WERI-Rb-1 (cell line): ENCODE results near the gene ZC3H14.
"Not testable (repeated sequence)": the region's sequence is repeated elsewhere in the genome, so short reads cannot be mapped to it uniquely, and the experiment has no call there.

Experiments
- DNase-seq: peaks from one replicate; pipeline ENCODE4 v3.0.0-alpha.2; 2020
- H3K27ac ChIP-seq: fragments of 250-450 bp; sonication (Bioruptor Pico); 2 replicates; pipeline ENCODE4 v1.5.1; 2020; ENCODE audit warnings: mild to moderate bottlenecking, moderate library complexity
- H3K27me3 ChIP-seq: fragments of 250-450 bp; sonication (Bioruptor Pico); 2 replicates; pipeline ENCODE4 v1.5.1; 2021; ENCODE audit warnings: mild to moderate bottlenecking, low read depth, moderate library complexity; ENCODE audit not compliant: insufficient read depth, severe bottlenecking
- H3K36me3 ChIP-seq: fragments of 250-450 bp; sonication (Bioruptor Pico); 2 replicates; pipeline ENCODE4 v1.5.1; 2020; ENCODE audit warnings: mild to moderate bottlenecking, moderate library complexity
- H3K4me3 ChIP-seq: 2 replicates; pipeline ENCODE4 v1.5.1; 2011; ENCODE audit warnings: low read depth, mild to moderate bottlenecking, control low read depth, low read length
- H3K9me3 ChIP-seq: fragments of 250-450 bp; sonication (Bioruptor Pico); 2 replicates; pipeline ENCODE4 v1.5.1; 2021; ENCODE audit warnings: mild to moderate bottlenecking, moderate library complexity; ENCODE audit not compliant: severe bottlenecking
- TF ChIP-seq, protein P1 (sequence below): IDR thresholded peaks from 2 replicates; pipeline ENCODE4 v1.5.1; 2011; ENCODE audit warnings: low read depth, mild to moderate bottlenecking, control low read depth, inconsistent platforms, low read length

ZC3H14 gene

DNA sequence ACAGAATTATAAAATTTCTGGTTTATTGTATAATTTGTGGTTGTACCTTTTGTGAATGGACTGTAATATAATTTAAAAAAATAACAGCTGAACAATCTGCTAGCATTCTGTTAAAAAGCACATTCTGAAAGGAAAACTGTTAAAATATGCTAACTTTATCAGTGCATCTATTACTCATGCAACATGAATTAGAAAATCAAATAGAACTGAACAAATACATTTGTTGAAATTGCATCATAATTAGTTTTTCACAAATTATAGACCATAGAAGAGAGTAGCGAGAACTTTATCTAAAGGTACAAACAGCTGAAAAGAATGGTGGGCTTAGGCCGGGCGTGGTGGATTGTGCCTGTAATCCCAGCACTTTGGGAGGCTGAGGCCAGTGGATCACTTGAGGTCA, 41.0 kb upstream of the ZC3H14 start:
- H3K9me3 ChIP-seq = no peaks in the 10 kb centered on the region
- H3K4me3 ChIP-seq = no peak overlapping the region
- DNase-seq = no peak
- H3K27ac ChIP-seq = no peak overlapping the region
- TF ChIP-seq, protein P1, sequence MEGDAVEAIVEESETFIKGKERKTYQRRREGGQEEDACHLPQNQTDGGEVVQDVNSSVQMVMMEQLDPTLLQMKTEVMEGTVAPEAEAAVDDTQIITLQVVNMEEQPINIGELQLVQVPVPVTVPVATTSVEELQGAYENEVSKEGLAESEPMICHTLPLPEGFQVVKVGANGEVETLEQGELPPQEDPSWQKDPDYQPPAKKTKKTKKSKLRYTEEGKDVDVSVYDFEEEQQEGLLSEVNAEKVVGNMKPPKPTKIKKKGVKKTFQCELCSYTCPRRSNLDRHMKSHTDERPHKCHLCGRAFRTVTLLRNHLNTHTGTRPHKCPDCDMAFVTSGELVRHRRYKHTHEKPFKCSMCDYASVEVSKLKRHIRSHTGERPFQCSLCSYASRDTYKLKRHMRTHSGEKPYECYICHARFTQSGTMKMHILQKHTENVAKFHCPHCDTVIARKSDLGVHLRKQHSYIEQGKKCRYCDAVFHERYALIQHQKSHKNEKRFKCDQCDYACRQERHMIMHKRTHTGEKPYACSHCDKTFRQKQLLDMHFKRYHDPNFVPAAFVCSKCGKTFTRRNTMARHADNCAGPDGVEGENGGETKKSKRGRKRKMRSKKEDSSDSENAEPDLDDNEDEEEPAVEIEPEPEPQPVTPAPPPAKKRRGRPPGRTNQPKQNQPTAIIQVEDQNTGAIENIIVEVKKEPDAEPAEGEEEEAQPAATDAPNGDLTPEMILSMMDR = no peak
- no peaks in the 10 kb centered on the region for H3K27me3 ChIP-seq
- 0 out of 2 replicates have a peak, but pooled peaks cover 2% of the 10 kb centered on the region for H3K36me3 ChIP-seq

DNA sequence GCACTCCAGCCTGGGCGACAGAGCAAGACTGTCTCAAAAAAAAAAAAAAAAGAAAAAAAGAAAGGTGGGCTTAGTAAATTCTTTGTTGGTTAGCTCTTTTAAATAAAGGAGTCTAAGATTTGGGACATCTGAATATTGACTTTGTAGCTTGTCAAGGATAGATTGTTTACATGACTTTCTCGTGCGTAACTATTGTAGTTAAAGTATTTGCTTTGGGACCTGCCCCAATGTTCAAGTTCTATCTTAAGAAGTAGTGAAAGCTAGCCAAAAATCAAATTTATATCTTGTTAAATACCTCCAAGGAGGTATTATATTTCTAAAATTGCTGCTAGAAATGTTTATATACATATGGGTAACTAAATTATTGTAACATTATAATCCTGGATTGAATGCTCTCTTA, 40.4 kb upstream of the ZC3H14 start:
- no peaks in the 10 kb centered on the region for H3K27me3 ChIP-seq
- no peak overlapping the region for H3K27ac ChIP-seq
- 0 out of 2 replicates have a peak, but pooled peaks cover 2% of the 10 kb centered on the region for H3K36me3 ChIP-seq
- no peak overlapping the region for H3K4me3 ChIP-seq
- H3K9me3 ChIP-seq = no peaks in the 10 kb centered on the region
- TF ChIP-seq, protein P1 = no peak
- no peak for DNase-seq

DNA sequence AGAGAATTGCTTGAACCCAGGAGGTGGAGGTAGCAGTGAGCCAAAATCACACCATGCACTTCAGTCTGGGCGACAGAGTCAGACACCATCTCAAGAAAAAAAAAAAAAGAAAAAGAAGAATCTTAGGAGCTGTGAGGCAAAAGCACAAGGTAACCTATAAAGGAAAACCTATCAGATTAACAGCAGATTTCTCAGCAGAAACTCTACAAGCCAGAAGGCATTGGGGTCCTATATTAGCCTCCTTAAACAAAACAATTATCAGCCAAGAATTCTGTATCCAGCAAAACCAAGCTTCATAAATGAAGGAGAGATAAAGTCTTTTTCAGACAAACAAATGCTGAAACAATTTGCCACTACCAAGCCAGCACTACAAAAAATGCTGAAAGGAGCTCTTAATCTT, 32.9 kb upstream of the ZC3H14 start:
- not testable (repeated sequence) for DNase-seq, H3K27ac ChIP-seq, H3K36me3 ChIP-seq, H3K4me3 ChIP-seq, H3K27me3 ChIP-seq, H3K9me3 ChIP-seq

DNA sequence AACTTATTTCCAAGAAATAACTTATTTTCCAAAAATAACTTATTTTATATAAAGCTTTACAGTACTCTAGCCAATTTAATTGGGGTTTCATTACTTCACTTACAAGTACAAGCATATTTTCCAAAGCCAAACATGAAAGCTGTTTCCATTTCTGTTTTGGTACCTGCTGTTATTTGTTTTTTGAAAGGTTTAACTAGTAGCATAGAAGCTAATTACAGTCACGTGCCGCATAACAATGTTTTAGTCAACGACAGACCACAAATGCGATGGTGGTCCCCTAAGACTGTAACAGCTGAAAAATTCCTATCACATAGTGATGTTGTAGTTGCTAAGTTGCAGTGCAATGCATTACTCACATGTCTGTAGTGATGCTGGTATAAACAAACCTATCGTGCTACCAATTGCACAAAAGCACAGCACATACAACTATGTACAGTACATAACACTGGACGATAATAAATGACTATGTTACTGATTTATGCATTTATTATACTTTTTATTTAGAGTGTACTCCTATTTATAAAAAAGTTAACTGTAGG, 29.7 kb upstream of the ZC3H14 start:
- TF ChIP-seq, protein P1 = no peak
- no peak overlapping the region for H3K27ac ChIP-seq
- H3K4me3 ChIP-seq = no peak overlapping the region
- H3K9me3 ChIP-seq = no peaks in the 10 kb centered on the region
- H3K36me3 ChIP-seq = peaks cover 15% of the 10 kb centered on the region
- no peaks in the 10 kb centered on the region for H3K27me3 ChIP-seq
- DNase-seq = no peak

DNA sequence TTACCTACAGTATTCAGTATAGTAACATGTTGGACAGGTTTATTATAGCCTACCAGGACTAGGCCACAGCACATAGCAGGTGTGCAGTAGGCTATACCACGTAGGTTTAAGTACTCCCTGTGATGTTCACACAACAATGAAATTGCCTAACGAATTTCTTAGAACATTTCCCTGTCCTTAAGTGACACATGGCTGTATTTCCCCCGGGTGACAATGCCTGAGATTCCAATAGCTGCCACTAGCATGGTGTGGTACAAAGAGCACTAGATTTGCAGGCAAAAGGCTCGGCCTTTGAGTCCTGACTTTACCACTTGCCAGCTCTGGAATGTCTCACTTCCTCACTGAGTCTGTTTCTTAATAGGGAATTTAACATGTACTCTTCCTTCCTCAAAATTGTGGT, 27.7 kb upstream of the ZC3H14 start:
- Histone ChIP-seq H3K36me3 (peaks cover 28% of the 10 kb centered on the region), H3K4me3 (no peak overlapping the region), H3K27me3 (no peaks in the 10 kb centered on the region), H3K9me3 (no peaks in the 10 kb centered on the region), H3K27ac (no peak overlapping the region)
- no peak for DNase-seq
- TF ChIP-seq, protein P1 = no peak; the same call in 1 of the 2 replicates

DNA sequence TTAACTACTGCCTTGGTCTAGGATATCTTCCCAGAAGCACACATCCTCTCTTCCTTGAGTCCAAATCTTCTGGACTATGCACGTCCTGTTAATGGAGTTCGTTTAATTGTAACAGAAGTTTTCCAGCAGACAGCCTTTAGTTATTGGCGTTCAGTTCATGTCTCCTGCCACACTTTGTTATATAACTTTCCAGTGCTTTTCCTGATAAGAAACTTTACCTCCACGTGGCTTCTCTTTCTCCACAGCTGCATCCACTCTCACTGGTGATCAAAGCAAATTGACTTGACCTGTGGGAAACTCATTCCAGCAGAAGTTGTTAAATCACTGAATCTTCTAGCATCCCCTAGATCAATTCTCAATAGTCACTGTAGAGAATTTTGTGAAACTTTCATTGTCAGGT, 27.0 kb upstream of the ZC3H14 start:
- H3K27me3 ChIP-seq = no peaks in the 10 kb centered on the region
- no peaks in the 10 kb centered on the region for H3K9me3 ChIP-seq
- H3K36me3 ChIP-seq = peaks cover 34% of the 10 kb centered on the region
- H3K27ac ChIP-seq = no peak overlapping the region
- TF ChIP-seq, protein P1 = no peak
- no peak overlapping the region for H3K4me3 ChIP-seq
- no peak for DNase-seq
